Endothelial cell of umbilical vein (primary cell): ENCODE measurements around the gene DNAH3. TPM values are rescaled to one million over a fixed set of nuclear protein-coding genes. Genes with fewer than 3 reads are reported as not detected.
"Not testable (repeated sequence)": the region's sequence is repeated elsewhere in the genome, so short reads cannot be mapped to it uniquely, and the experiment has no call there.

Experiments
- BruUV-seq: library from RNA; stranded (reverse); fragments of 400-500 nt; replicated peaks from 2 replicates; lab custom pipeline; 2021; lab: Mats Ljungman, UMichigan
- CTCF ChIA-PET: fragments of 300-600, 350-600 bp; sonication (Branson Sonifier 250); formaldehyde crosslinking; loops from one replicate; lab custom pipeline; 2021; ENCODE audit warnings: antibody characterized with exemption, inconsistent platforms; lab: Charles Lee
- POLR2A ChIA-PET: fragments of 300-600, 350-600 bp; sonication (Branson Sonifier 250); formaldehyde crosslinking; loops from one replicate; lab custom pipeline; 2021; ENCODE audit warnings: antibody characterized with exemption, inconsistent platforms; lab: Charles Lee
- DNase-seq: peaks from one replicate; pipeline ENCODE4 v3.0.0-alpha.2; 2011; ENCODE audit warnings: low read depth, low spot score
- FAIRE-seq: peaks from 2 replicates; lab custom pipeline; 2011; peaks lifted over from hg19 to GRCh38; lab: Jason Lieb, UNC
- H2AFZ ChIP-seq: 2 replicates; pipeline ENCODE4 v1.6.0; 2012; ENCODE audit warnings: low read depth, low read length, control low read depth, inconsistent platforms
- H3K27ac ChIP-seq: 2 replicates; pipeline ENCODE4 v1.5.1; 2011; ENCODE audit warnings: low read depth, mild to moderate bottlenecking, control low read depth, low read length, moderate library complexity; ENCODE audit not compliant: insufficient read depth
- H3K27me3 ChIP-seq, 2 experiments: 2 replicates each; pipeline versions ENCODE4 v1.6.0 to v1.6.1; 2011; ENCODE audit warnings: low read length in 2 of 2, mixed read lengths in 1 of 2; ENCODE audit not compliant: control insufficient read depth in 2 of 2, insufficient read depth in 2 of 2
- H3K36me3 ChIP-seq, 2 experiments: 2 replicates in 1 of 2; 3 replicates in 1 of 2; pipeline ENCODE4 v1.5.1; 2011; ENCODE audit warnings: low read length in 2 of 2, mild to moderate bottlenecking in 1 of 2, moderate library complexity in 1 of 2; ENCODE audit not compliant: control insufficient read depth in 2 of 2, insufficient read depth in 2 of 2; ENCODE audit errors: extremely low read depth in 1 of 2
- H3K4me1 ChIP-seq: 3 replicates; pipeline ENCODE4 v1.5.1; 2011; ENCODE audit warnings: mild to moderate bottlenecking, low read length; ENCODE audit not compliant: control insufficient read depth, insufficient read depth; ENCODE audit errors: extremely low read depth
- H3K4me2 ChIP-seq: 2 replicates; pipeline ENCODE4 v1.6.1; 2011; ENCODE audit warnings: low read length, control low read depth, mixed read lengths; ENCODE audit not compliant: insufficient read depth
- H3K4me3 ChIP-seq, 3 experiments: fragments of 200-600 bp in 1 of 3; sonication (generic), shearing (Covaris generic) in 1 of 3; replicated peaks in 1 of 3; 2 replicates each; pipeline ENCODE4 v1.5.1; 2011 to 2016; ENCODE audit warnings: control low read depth in 3 of 3, low read length in 3 of 3, mild to moderate bottlenecking in 2 of 3, inconsistent platforms in 1 of 3, low read depth in 1 of 3, moderate library complexity in 1 of 3; ENCODE audit not compliant: insufficient read depth in 1 of 3
- H3K79me2 ChIP-seq: 2 replicates; pipeline ENCODE4 v1.6.0; 2012; ENCODE audit warnings: low read length, inconsistent platforms; ENCODE audit not compliant: control insufficient read depth, insufficient read depth
- H3K9ac ChIP-seq: replicated peaks from 2 replicates; pipeline ENCODE3; 2011; ENCODE audit warnings: low read length, control low read depth; ENCODE audit not compliant: insufficient read depth; ENCODE audit errors: extremely low read depth
- H3K9me1 ChIP-seq: replicated peaks from 3 replicates; pipeline ENCODE4 v1.6.0; 2011; ENCODE audit warnings: mild to moderate bottlenecking, low read length; ENCODE audit not compliant: control insufficient read depth, insufficient read depth; ENCODE audit errors: extremely low read depth
- H3K9me3 ChIP-seq: replicated peaks from 2 replicates; pipeline ENCODE4 v1.5.1; 2012; ENCODE audit warnings: low read length, inconsistent platforms; ENCODE audit not compliant: control insufficient read depth, insufficient read depth
- H4K20me1 ChIP-seq: replicated peaks from 2 replicates; pipeline ENCODE3; 2011; ENCODE audit warnings: mild to moderate bottlenecking, low read length; ENCODE audit not compliant: control insufficient read depth, insufficient read depth; ENCODE audit errors: extremely low read depth
- CTCF ChIP-seq, 2 donors: IDR thresholded peaks; 1 replicate in 1 of 2; 2 replicates in 1 of 2; pipeline ENCODE4 v1.5.1; 2011; ENCODE audit warnings: low read length in 2 of 2, mild to moderate bottlenecking in 2 of 2, moderate library complexity in 2 of 2, control low read depth in 1 of 2, inconsistent platforms in 1 of 2, low read depth in 1 of 2; ENCODE audit not compliant: insufficient read depth in 1 of 2; ENCODE audit errors: extremely low read depth in 1 of 2
- EZH2 ChIP-seq: IDR thresholded peaks from 2 replicates; pipeline ENCODE4 v1.6.1; 2012; ENCODE audit warnings: borderline replicate concordance, low read depth, mild to moderate bottlenecking, moderate library complexity, low read length, inconsistent platforms; ENCODE audit not compliant: severe bottlenecking
- FOS ChIP-seq: IDR thresholded peaks from 2 replicates; pipeline ENCODE4 v1.6.1; 2011; ENCODE audit warnings: mild to moderate bottlenecking, low read length, moderate library complexity, borderline replicate concordance; ENCODE audit not compliant: insufficient read depth
- GATA2 ChIP-seq: IDR thresholded peaks from 2 replicates; pipeline ENCODE4 v1.7.0; 2011; ENCODE audit warnings: low read depth, mild to moderate bottlenecking, moderate library complexity, mixed read lengths, low read length; ENCODE audit not compliant: insufficient read length, insufficient read depth
- JUN ChIP-seq: IDR thresholded peaks from 2 replicates; pipeline ENCODE4 v1.6.1; 2011; ENCODE audit warnings: borderline replicate concordance, low read depth; ENCODE audit not compliant: insufficient read length, insufficient read depth
- MAX ChIP-seq: IDR thresholded peaks from 2 replicates; pipeline ENCODE4 v1.6.1; 2011; ENCODE audit not compliant: insufficient read depth, insufficient read length
- MYC ChIP-seq: IDR thresholded peaks from one replicate; pipeline ENCODE4 v1.6.1; 2011; ENCODE audit warnings: mild to moderate bottlenecking, low read depth, low read length
- POLR2A ChIP-seq: IDR thresholded peaks from 2 replicates; pipeline ENCODE4 v1.6.1; 2012; ENCODE audit warnings: low read depth, mild to moderate bottlenecking, control low read depth, low read length
- POLR2AphosphoS5 ChIP-seq: IDR thresholded peaks from 2 replicates; pipeline ENCODE4 v1.6.1; 2012; ENCODE audit warnings: low read depth, mild to moderate bottlenecking, control low read depth, low read length, moderate library complexity; ENCODE audit not compliant: insufficient read depth
- dilution Hi-C: fragments of 300-500 bp; cut with MboI; formaldehyde crosslinking; loops from one replicate; pipeline ENCODE4 v1.15.0; 2019; ENCODE audit warnings: low sequenced_read_pairs; ENCODE audit not compliant: extremely low pct_ligation_motif_present
- intact Hi-C: fragments of 100-400 bp; cut with micrococcal nuclease; formaldehyde crosslinking; loops from one replicate; pipeline ENCODE4 v1.10.0; 2022
- polyA plus RNA-seq, 4 experiments: library from polyadenylated mRNA; depleted of rRNA in 3 of 4; stranded (reverse) in 3 of 4; unstranded in 1 of 4; fragments of >200 nt; gene quantifications; 2 replicates each; pipeline versions ENCODE4 v1.2.1 to v1.2.3, GENCODE V29; 2011 to 2012; ENCODE audit warnings: missing spikeins in 1 of 4
- total RNA-seq: library from RNA; stranded (reverse); gene quantifications from 2 replicates; pipeline ENCODE4 v1.2.3, GENCODE V29; 2021

The DNAH3 gene
- total and polyA plus RNA-seq, 2 donors (not counting 3 experiments of a cell fraction or from before 2014, with no cell fraction given): not detected

- DNase-seq (no peak), FAIRE-seq (no peak)
- Histone ChIP-seq H3K27me3 (no peaks in the 10 kb centered on the region), H3K79me2 (no peaks in the 10 kb centered on the region), H3K9me1 (no peaks in the 10 kb centered on the region), H3K9ac (no peak overlapping the region), H3K36me3 (no peaks in the 10 kb centered on the region), H3K4me3 (no peak overlapping the region), H3K4me1 (no peaks in the 10 kb centered on the region), H3K4me2 (no peak overlapping the region), H2AFZ (no peak overlapping the region), H4K20me1 (no peaks in the 10 kb centered on the region), H3K27ac (no peak overlapping the region), H3K9me3 (no peaks in the 10 kb centered on the region)
- ChIA-PET POLR2A (no interaction called here), CTCF (no interaction called here)
- BruUV-seq: no TSS peak
- TF ChIP-seq EZH2 (no peak), POLR2A (no peak), GATA2 (no peak), POLR2AphosphoS5 (no peak)
- intact Hi-C loops: no loop called here
- dilution Hi-C loops: no loop called here
Measured at GRCh38 chr16:21117567-21117966, 33.1 kb downstream of the DNAH3 start.

GRCh38 chr16:21116148-21116693 lies 34.4 kb downstream of the DNAH3 start:
- Histone ChIP-seq H3K9me1 (no peaks in the 10 kb centered on the region), H3K9ac (no peak overlapping the region), H3K79me2 (no peaks in the 10 kb centered on the region), H3K4me1 (no peaks in the 10 kb centered on the region), H2AFZ (peak overlapping the region; percentile 73), H3K4me2 (peak overlapping the region; percentile 39), H3K27ac (no peak overlapping the region), H3K4me3 (peak overlapping the region in 1 of 3 experiments; percentile 20), H4K20me1 (no peaks in the 10 kb centered on the region), H3K36me3 (no peaks in the 10 kb centered on the region), H3K27me3 (no peaks in the 10 kb centered on the region), H3K9me3 (no peaks in the 10 kb centered on the region)
- dilution Hi-C loops: no loop called here
- POLR2A ChIA-PET: no interaction called here
- no TSS peak for BruUV-seq
- intact Hi-C loops: no loop called here
- DNase-seq (peak; percentile 15), FAIRE-seq (no peak)
- CTCF ChIA-PET: no interaction called here
- TF ChIP-seq POLR2AphosphoS5 (no peak), EZH2 (no peak), CTCF (IDR thresholded peaks at IDR 0.05; ENCODE audit: extremely low read depth in 1 of 2, insufficient read depth in 1 of 2, low read depth in 1 of 2, low read length in 2 of 2) (no peak), MAX (no peak), MYC (no peak), POLR2A (no peak), FOS (no peak), GATA2 (no peak), JUN (no peak)

- H3K79me2 ChIP-seq, H4K20me1 ChIP-seq, H3K4me1 ChIP-seq, H2AFZ ChIP-seq, H3K9me1 ChIP-seq, POLR2A ChIA-PET, DNase-seq, H3K9ac ChIP-seq, H3K9me3 ChIP-seq, CTCF ChIA-PET, intact Hi-C loops, FAIRE-seq, H3K27ac ChIP-seq, H3K4me3 ChIP-seq, dilution Hi-C loops, H3K36me3 ChIP-seq, BruUV-seq, H3K27me3 ChIP-seq, H3K4me2 ChIP-seq: not testable (repeated sequence)
Measured at GRCh38 chr16:21115551-21115950, 35.1 kb downstream of the DNAH3 start.
